ENCODE data around the gene PHLDB1.

DNA sequence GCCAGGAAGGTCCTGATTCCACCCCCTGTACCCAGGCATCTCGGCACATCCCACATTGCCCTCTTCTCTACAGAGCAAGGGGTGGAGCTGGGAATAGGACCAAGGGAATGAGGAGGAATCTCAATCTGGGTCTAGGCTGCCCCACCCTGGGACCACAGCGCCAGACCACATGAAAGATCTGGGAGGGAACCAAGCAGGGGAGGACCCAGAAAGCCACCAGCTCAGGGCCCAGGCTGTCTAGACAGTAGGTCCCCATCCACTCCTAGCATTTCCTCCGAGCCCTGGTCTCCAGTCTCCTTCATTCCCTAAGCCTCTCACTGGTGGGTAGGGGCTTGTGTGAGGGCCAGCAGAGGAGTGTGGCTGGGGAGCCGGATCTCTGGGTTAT is 11.6 kb downstream of the PHLDB1 start:
- TF ChIP-seq POLR2A (IDR thresholded peaks at IDR 0.05): no peak
- TF ChIP-seq, protein P1, sequence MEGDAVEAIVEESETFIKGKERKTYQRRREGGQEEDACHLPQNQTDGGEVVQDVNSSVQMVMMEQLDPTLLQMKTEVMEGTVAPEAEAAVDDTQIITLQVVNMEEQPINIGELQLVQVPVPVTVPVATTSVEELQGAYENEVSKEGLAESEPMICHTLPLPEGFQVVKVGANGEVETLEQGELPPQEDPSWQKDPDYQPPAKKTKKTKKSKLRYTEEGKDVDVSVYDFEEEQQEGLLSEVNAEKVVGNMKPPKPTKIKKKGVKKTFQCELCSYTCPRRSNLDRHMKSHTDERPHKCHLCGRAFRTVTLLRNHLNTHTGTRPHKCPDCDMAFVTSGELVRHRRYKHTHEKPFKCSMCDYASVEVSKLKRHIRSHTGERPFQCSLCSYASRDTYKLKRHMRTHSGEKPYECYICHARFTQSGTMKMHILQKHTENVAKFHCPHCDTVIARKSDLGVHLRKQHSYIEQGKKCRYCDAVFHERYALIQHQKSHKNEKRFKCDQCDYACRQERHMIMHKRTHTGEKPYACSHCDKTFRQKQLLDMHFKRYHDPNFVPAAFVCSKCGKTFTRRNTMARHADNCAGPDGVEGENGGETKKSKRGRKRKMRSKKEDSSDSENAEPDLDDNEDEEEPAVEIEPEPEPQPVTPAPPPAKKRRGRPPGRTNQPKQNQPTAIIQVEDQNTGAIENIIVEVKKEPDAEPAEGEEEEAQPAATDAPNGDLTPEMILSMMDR (IDR thresholded peaks at IDR 0.05 in 4 of 5, conservative IDR thresholded peaks at IDR 0.05 in 1 of 5): no peak
